Neural progenitor cell (in vitro differentiated cells): ENCODE results near the gene NF2. TPM values are rescaled to one million over a fixed set of nuclear protein-coding genes. Genes with fewer than 3 reads are reported as not detected.

Experiments used
- DNase-seq: peaks from one replicate; pipeline ENCODE4 v3.0.0-alpha.2; 2016; ENCODE audit warnings: low spot score
- H2AFZ ChIP-seq: fragments of 200-600 bp; sonication (generic); replicated peaks from 2 replicates; pipeline ENCODE4 v1.6.1; 2016; ENCODE audit warnings: antibody characterized with exemption
- H3F3A ChIP-seq: fragments of 200-600 bp; sonication (generic); 2 replicates; pipeline ENCODE4 v1.6.1; 2016; ENCODE audit warnings: antibody characterized with exemption, low read depth
- H3K27ac ChIP-seq: fragments of 200-600 bp; sonication (generic); 2 replicates; pipeline ENCODE4 v1.5.1; 2016; ENCODE audit warnings: mild to moderate bottlenecking
- H3K27me3 ChIP-seq: fragments of 200-600 bp; sonication (generic); 2 replicates; pipeline ENCODE4 v1.6.1; 2016; ENCODE audit warnings: mild to moderate bottlenecking, moderate library complexity
- H3K36me3 ChIP-seq: fragments of 200-600 bp; sonication (generic); 2 replicates; pipeline ENCODE4 v1.5.1; 2016
- H3K4me1 ChIP-seq: fragments of 200-600 bp; sonication (generic); 2 replicates; pipeline ENCODE4 v1.6.1; 2016; ENCODE audit warnings: mixed run types
- H3K4me2 ChIP-seq: fragments of 200-600 bp; sonication (generic); 2 replicates; pipeline ENCODE4 v1.6.1; 2016
- H3K4me3 ChIP-seq: fragments of 200-600 bp; sonication (generic); 2 replicates; pipeline ENCODE4 v1.5.1; 2016
- H3K79me2 ChIP-seq: fragments of 200-600 bp; sonication (generic); 2 replicates; pipeline ENCODE4 v1.6.1; 2016; ENCODE audit warnings: low read depth
- H3K9ac ChIP-seq: fragments of 200-600 bp; sonication (generic); 2 replicates; pipeline ENCODE4 v1.6.1; 2016
- H3K9me3 ChIP-seq: fragments of 200-600 bp; sonication (generic); 2 replicates; pipeline ENCODE4 v1.5.1; 2016; ENCODE audit warnings: low read depth
- H4K20me1 ChIP-seq: fragments of 200-600 bp; sonication (generic); 2 replicates; pipeline ENCODE4 v1.6.1; 2016; ENCODE audit warnings: low read depth
- H3K27ac Mint-ChIP-seq: 3 replicates; pipeline ENCODE4 v1.8.0; 2021; ENCODE audit warnings: mixed read lengths
- H3K27me3 Mint-ChIP-seq: 2 replicates; pipeline ENCODE4 v1.8.0; 2022; ENCODE audit warnings: low read depth, mild to moderate bottlenecking, inconsistent platforms, moderate library complexity, mixed read lengths; ENCODE audit not compliant: insufficient read depth
- H3K36me3 Mint-ChIP-seq: 3 replicates; pipeline ENCODE4 v1.8.0; 2021; ENCODE audit warnings: mixed read lengths
- H3K4me1 Mint-ChIP-seq: 3 replicates; pipeline ENCODE4 v1.8.0; 2021; ENCODE audit warnings: mixed read lengths
- H3K4me3 Mint-ChIP-seq: 3 replicates; pipeline ENCODE4 v1.8.0; 2021; ENCODE audit warnings: mild to moderate bottlenecking, moderate library complexity, mixed read lengths
- H3K9me3 Mint-ChIP-seq: 3 replicates; pipeline ENCODE4 v1.8.0; 2020; ENCODE audit warnings: mixed read lengths
- EZH2 ChIP-seq: fragments of 200-600 bp; sonication (generic); IDR thresholded peaks from 2 replicates; pipeline ENCODE4 v1.6.1; 2017; ENCODE audit warnings: antibody characterized with exemption, mild to moderate bottlenecking, moderate library complexity
- EZH2phosphoT487 ChIP-seq: fragments of 200-600 bp; sonication (generic); IDR thresholded peaks from 2 replicates; pipeline ENCODE4 v1.6.1; 2017; ENCODE audit warnings: antibody characterized with exemption
- total RNA-seq: library from RNA; depleted of rRNA; stranded (reverse); fragments of >200 nt; gene quantifications from 2 replicates; pipeline ENCODE4 v1.2.3, GENCODE V29; 2015; ENCODE audit warnings: low replicate concordance
- TF ChIP-seq, protein P1 (sequence below): fragments of 200-600 bp; sonication (generic); IDR thresholded peaks from 2 replicates; pipeline ENCODE4 v1.5.1; 2017; ENCODE audit warnings: antibody characterized with exemption, mild to moderate bottlenecking

Gene NF2
- total RNA-seq, 1 donor from 2014 or later = 18.7 TPM

- no peak for TF ChIP-seq EZH2phosphoT487
- TF ChIP-seq EZH2 = no peak
- TF ChIP-seq, protein P1, sequence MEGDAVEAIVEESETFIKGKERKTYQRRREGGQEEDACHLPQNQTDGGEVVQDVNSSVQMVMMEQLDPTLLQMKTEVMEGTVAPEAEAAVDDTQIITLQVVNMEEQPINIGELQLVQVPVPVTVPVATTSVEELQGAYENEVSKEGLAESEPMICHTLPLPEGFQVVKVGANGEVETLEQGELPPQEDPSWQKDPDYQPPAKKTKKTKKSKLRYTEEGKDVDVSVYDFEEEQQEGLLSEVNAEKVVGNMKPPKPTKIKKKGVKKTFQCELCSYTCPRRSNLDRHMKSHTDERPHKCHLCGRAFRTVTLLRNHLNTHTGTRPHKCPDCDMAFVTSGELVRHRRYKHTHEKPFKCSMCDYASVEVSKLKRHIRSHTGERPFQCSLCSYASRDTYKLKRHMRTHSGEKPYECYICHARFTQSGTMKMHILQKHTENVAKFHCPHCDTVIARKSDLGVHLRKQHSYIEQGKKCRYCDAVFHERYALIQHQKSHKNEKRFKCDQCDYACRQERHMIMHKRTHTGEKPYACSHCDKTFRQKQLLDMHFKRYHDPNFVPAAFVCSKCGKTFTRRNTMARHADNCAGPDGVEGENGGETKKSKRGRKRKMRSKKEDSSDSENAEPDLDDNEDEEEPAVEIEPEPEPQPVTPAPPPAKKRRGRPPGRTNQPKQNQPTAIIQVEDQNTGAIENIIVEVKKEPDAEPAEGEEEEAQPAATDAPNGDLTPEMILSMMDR = no peak
- no peaks in the 10 kb centered on the region for H3K9me3 ChIP-seq
- no peak overlapping the region for H2AFZ ChIP-seq
- Mint-ChIP-seq H3K27me3 (peaks cover 3% of the 10 kb centered on the region), H3K4me1 (peaks cover 2% of the 10 kb centered on the region), H3K36me3 (peaks cover 23% of the 10 kb centered on the region), H3K4me3 (no peak overlapping the region), H3K9me3 (no peaks in the 10 kb centered on the region), H3K27ac (no peak overlapping the region)
- H3K79me2 ChIP-seq = no peaks in the 10 kb centered on the region
- peaks cover 2% of the 10 kb centered on the region for H3F3A ChIP-seq
- no peak overlapping the region for H3K9ac ChIP-seq
- DNase-seq = no peak
- no peak overlapping the region for H3K4me3 ChIP-seq
- no peak overlapping the region for H3K4me2 ChIP-seq
- peaks cover 3% of the 10 kb centered on the region for H3K4me1 ChIP-seq
- peaks cover 8% of the 10 kb centered on the region for H3K36me3 ChIP-seq
- no peaks in the 10 kb centered on the region for H3K27me3 ChIP-seq
- H3K27ac ChIP-seq = no peak overlapping the region
- H4K20me1 ChIP-seq = peaks cover 18% of the 10 kb centered on the region
Measured at GRCh38 chr22:29570456-29570855, 33.0 kb upstream of the NF2 start.

DNA sequence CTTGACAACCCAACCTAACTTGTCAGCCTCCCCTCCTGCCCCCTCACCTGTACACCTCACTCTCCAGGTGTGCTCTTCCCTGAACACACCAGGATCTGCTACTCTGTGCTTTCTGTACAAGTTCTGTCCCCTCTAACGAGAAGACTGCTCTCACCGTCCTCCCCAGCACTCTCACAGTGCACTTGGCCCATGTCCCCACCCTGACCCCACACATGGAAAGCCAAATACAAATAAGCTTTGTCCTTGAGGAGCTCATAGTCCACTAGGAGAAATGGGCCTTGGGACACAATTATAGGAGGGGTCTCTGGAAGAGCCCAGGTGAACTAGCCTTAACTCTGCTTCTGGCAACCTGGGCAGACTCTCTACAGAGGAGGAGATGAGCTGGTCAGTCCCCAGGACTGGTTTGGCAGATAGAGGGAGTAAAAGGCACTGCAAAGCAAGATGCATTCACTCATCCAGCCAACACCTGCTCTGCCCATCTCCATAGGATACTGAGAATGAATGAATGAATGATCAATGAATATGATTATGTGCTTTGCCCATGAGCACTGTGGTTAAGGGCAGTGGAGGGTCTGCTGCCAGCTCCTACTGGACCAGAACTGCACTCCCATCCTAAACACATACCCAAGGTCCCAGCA is 32.4 kb upstream of the NF2 start:
- H4K20me1 ChIP-seq = peaks cover 18% of the 10 kb centered on the region
- Mint-ChIP-seq H3K27ac (no peak overlapping the region), H3K4me3 (no peak overlapping the region), H3K36me3 (peaks cover 23% of the 10 kb centered on the region), H3K4me1 (peaks cover 2% of the 10 kb centered on the region), H3K9me3 (no peaks in the 10 kb centered on the region), H3K27me3 (peaks cover 3% of the 10 kb centered on the region)
- no peak for TF ChIP-seq EZH2
- no peak for TF ChIP-seq EZH2phosphoT487
- TF ChIP-seq, protein P1 = no peak
- H3K4me1 ChIP-seq = peaks cover 3% of the 10 kb centered on the region
- peaks cover 7% of the 10 kb centered on the region for H3K36me3 ChIP-seq
- DNase-seq = no peak
- no peaks in the 10 kb centered on the region for H3K27me3 ChIP-seq
- no peak overlapping the region for H3K4me2 ChIP-seq
- H3K4me3 ChIP-seq = no peak overlapping the region
- no peak overlapping the region for H2AFZ ChIP-seq
- H3K27ac ChIP-seq = peak overlapping the region; percentile 47
- no peaks in the 10 kb centered on the region for H3K9me3 ChIP-seq
- H3K9ac ChIP-seq = no peak overlapping the region
- H3F3A ChIP-seq = no peaks in the 10 kb centered on the region
- no peaks in the 10 kb centered on the region for H3K79me2 ChIP-seq

DNA sequence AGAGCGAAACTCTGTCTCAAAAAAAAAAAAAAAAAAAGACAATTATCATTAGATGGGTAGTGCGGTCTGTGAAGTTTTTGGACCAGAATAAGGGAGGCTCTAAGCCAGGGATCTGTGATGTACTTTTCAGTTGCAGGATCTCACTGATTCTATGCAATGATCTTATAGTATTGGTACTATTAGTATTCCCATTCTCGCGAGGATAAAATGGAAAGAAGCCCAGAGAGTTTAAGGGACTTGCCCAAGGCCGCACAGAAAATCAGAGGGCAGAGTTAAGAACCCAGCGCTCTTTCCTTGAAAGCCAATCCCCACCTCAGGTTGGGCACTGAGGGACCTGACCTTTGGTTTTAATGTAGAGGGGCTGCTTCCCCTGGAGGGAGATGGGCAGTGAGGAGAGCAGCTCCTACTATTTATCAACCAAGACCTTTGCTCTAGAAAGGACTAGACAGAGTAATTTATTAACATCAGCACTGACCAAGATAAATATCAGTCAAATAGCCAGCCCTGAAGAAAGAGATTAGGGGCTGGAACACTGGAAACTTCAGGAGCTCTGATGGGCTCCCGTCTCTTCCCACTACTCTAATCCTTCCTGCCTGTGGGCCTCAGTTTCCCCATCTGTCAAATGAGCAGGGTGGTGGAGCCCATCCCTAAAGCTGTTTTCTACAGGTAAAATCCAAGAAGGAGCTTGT is 28.5 kb upstream of the NF2 start:
- H3K36me3 Mint-ChIP-seq = peaks cover 15% of the 10 kb centered on the region
- no peak overlapping the region for H3K27ac Mint-ChIP-seq
- no peak for DNase-seq

More for the DNA sequence above, 28.5 kb upstream of the NF2 start:
- H3F3A ChIP-seq = peaks cover 2% of the 10 kb centered on the region
- no peak overlapping the region for H3K9ac ChIP-seq
- no peaks in the 10 kb centered on the region for H3K9me3 ChIP-seq
- no peak overlapping the region for H3K27ac ChIP-seq
- TF ChIP-seq, protein P1 = no peak
- TF ChIP-seq EZH2phosphoT487 (no peak), EZH2 (no peak)
- peaks cover 5% of the 10 kb centered on the region for H3K27me3 Mint-ChIP-seq
- H4K20me1 ChIP-seq = peaks cover 26% of the 10 kb centered on the region
- peaks cover 26% of the 10 kb centered on the region for H3K79me2 ChIP-seq
- no peaks in the 10 kb centered on the region for H3K27me3 ChIP-seq
- H3K36me3 ChIP-seq = no peaks in the 10 kb centered on the region
- H3K4me1 ChIP-seq = peaks cover 7% of the 10 kb centered on the region
- H3K4me3 Mint-ChIP-seq = no peak overlapping the region
- no peak overlapping the region for H2AFZ ChIP-seq
- no peak overlapping the region for H3K4me2 ChIP-seq
- H3K4me3 ChIP-seq = no peak overlapping the region
- peaks cover 6% of the 10 kb centered on the region for H3K4me1 Mint-ChIP-seq
- H3K9me3 Mint-ChIP-seq = no peaks in the 10 kb centered on the region
